AG20443 (cell line): ENCODE results near the gene COX10.
"Not testable (repeated sequence)": the region's sequence is repeated elsewhere in the genome, so short reads cannot be mapped to it uniquely, and the experiment has no call there.

ENCODE experiments used
- DNase-seq: peaks from one replicate; pipeline ENCODE4 v3.0.0; 2012; ENCODE audit warnings: low spot score, mixed read lengths

Gene COX10

DNA sequence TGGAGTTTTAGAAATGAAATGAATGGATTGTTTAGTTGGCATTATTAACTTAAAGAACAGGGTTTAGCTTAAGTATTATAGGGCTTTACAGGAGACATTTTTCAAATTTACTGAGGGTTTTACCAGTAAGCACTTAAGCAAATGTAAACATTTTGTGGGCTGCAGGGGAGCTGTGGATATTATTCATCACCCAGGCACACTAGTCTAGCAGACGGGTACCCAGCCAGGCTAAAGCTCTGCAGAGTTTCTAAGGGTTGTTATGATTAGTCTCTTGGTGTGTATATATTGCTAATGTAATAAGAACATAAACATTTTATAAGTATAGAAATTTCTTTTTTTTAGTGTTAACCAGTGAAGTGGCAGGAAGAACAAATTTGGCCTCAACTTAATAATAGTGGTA lies 110.6 kb downstream of the COX10 start:
- DNase-seq = not testable (repeated sequence)

GRCh38 chr17:14182084-14182483 lies 112.8 kb downstream of the COX10 start:
- not testable (repeated sequence) for DNase-seq

GRCh38 chr17:14184536-14184935 lies 115.2 kb downstream of the COX10 start:
- not testable (repeated sequence) for DNase-seq

GRCh38 chr17:14186443-14186842 lies 117.1 kb downstream of the COX10 start:
- DNase-seq = not testable (repeated sequence)

- not testable (repeated sequence) for DNase-seq
Observed at GRCh38 chr17:14190774-14191173, 121.5 kb downstream of the COX10 start.

DNA sequence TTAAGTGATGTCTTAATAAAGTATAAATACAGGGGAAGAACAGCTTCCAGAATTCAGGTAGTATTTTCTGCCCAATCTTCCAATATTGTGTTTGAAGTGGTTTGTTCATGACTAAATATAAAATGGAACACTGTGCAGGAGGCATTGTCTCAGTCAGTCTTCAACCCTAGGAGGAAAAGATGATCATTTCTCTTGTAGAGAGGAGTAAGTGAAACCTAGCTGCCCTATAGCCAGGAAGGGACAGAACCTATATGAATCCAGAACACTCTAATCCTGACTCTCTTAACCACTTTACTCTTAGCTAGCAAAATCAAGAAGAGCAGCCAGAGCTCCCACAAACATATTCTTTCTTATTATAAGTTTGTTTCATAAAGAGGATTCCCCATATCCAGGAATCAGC lies 122.2 kb downstream of the COX10 start:
- not testable (repeated sequence) for DNase-seq

- not testable (repeated sequence) for DNase-seq
Observed at GRCh38 chr17:14192039-14192438, 122.7 kb downstream of the COX10 start.

DNA sequence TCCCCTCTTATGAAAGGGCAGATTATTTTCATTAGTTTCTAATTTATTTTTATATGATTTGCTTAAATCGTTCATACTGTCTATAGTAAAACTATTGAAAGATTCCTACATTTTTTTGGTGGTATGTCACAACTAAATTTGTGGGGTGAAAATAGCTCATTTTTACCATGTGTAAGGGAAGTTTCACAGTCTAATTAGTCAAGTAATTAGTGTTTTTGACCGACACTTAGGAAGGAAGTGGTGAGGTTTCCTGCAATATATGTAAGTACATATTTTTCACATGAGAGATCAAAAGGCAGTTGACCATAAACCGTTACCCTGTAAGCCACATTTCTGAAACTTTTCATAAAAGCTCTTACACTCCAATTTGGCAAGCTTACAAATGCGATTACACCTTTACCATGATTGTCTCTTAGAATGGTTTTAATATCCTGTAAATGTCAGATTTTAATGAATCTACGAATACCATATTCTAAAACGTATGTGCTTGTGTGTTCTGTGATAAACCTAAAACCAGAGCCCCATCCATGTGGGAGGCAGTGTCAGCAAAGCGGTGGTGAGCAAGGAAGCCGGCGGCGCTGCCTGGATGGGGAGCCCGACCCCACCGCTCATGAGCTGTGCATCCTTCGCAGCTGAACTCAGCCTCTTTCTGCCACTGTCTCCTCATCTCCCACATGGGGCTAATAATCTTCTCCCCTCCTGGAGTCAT lies 123.5 kb downstream of the COX10 start:
- DNase-seq = not testable (repeated sequence)

GRCh38 chr17:14196377-14196997 lies 127.2 kb downstream of the COX10 start:
- no peak for DNase-seq

GRCh38 chr17:14197057-14197456 lies 127.8 kb downstream of the COX10 start:
- no peak for DNase-seq

- DNase-seq = no peak
Observed at GRCh38 chr17:14197586-14197985, 128.3 kb downstream of the COX10 start.

DNA sequence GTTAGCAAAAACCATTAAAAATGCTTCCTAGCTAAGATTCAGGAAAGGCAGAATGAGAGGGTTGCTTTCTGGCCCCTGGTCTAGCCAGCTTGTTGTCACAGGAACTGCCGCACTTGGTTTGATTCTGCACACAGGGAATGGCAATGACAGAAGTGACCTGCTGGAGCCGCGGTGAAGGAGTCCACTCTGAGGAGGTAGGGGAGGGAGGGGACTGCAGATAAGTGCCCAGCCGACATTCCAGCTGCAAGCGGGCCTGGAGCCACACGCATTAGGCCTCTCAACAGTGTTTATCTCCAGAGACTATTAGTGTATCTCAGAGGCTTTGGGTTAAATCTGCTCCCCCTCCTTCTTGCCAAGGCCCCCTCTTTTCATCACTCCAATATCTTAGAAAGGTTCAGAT lies 128.7 kb downstream of the COX10 start:
- no peak for DNase-seq

DNA sequence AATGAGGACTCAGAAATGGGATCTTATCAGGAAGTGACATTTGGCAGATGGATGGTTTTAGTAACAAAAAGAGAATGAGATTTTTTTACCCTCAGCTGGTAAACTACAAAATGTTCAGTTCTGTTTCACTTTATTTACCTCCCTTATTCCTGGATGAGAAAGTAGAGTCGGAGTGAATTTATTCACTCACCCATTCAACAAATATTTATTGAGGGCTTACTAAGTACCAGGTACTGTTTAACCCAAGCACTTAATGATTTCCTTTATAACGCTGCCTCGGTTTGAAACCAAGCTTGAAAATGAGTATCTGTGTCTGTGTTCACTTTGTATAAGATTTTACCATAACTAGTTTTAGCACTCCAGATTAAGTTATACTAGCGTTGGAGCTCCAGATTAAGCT lies 129.3 kb downstream of the COX10 start:
- DNase-seq = no peak

GRCh38 chr17:14199601-14200000 lies 130.3 kb downstream of the COX10 start:
- no peak for DNase-seq

DNA sequence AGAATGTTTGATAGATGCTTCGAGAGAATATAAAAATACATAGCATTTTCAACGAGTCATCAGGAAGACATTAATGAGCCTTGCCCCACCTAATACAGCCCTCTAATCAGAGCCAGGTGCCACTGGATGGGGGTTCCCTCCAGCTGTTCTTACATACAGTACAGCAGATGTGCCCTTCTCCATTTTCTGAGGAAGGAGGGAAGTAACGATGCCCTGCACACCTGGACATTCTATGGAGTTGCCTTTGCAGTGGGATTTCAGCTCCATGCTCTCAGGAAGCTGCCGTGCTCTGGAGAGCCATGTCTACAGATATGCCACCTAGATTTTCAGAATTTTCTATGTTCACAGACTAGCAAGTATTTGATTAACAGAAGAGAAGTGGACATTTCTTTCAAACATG lies 131.1 kb downstream of the COX10 start:
- no peak for DNase-seq

- DNase-seq = no peak
Observed at GRCh38 chr17:14201021-14201987, 132.0 kb downstream of the COX10 start.

- no peak for DNase-seq
Observed at GRCh38 chr17:14201988-14202380, 132.7 kb downstream of the COX10 start.

GRCh38 chr17:14202388-14203166 lies 133.3 kb downstream of the COX10 start:
- no peak for DNase-seq

GRCh38 chr17:14203388-14203787 lies 134.1 kb downstream of the COX10 start:
- DNase-seq = no peak

GRCh38 chr17:14204084-14204483 lies 134.8 kb downstream of the COX10 start:
- no peak for DNase-seq

DNA sequence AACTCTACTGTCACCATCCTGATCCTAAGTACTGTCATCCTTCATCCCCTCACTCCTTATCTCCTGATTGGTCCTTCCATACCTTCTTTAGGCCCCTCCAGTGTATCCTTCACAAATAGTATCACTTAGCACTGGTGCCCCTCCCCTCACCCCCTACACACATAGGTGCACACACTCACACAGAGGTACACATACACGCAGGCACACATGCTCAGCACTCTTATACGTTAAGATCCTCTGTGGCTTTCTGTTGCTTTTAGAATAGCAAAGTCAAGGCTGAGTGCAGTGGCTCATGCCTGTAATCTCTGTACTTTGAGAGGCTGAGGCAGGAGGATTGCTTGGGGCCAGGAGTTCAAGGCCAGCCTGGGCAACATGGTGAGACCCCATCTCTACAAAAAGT lies 135.2 kb downstream of the COX10 start:
- no peak for DNase-seq

- no peak for DNase-seq
Observed at GRCh38 chr17:14205380-14205779, 136.1 kb downstream of the COX10 start.
